IMR-90 (cell line): Measurements from ENCODE around the gene GALNT7. TPM values are rescaled to one million over a fixed set of nuclear protein-coding genes. Genes with fewer than 3 reads are reported as not detected.

ENCODE experiments used
- ATAC-seq: fragments of 200-7000 bp; cut with Tn5 transposase; 2 replicates; pipeline ENCODE4 v1.9.1; 2020; ENCODE audit warnings: low read depth, mild to moderate bottlenecking, moderate library complexity
- BruUV-seq: library from RNA; stranded (reverse); fragments of 400-500 nt; replicated peaks from 2 replicates; lab custom pipeline; 2021; lab: Mats Ljungman, UMichigan
- CTCF ChIA-PET: fragments of 300-600 bp; formaldehyde crosslinking; extraction: SDS; loops from one replicate; lab custom pipeline; 2021; ENCODE audit warnings: antibody characterized with exemption; lab: Yijun Ruan, JAX
- POLR2A ChIA-PET: fragments of 300-600 bp; sonication (Branson Sonifier 250); formaldehyde crosslinking; loops from one replicate; lab custom pipeline; 2022; ENCODE audit warnings: antibody characterized with exemption; ENCODE audit not compliant: unreplicated experiment; lab: Charles Lee
- DNase-seq: peaks from one replicate; pipeline ENCODE4 v3.0.0; 2013
- H2AFZ ChIP-seq: replicated peaks from 2 replicates; pipeline ENCODE3; 2013; ENCODE audit warnings: low read length, mild to moderate bottlenecking; ENCODE audit not compliant: poor library complexity
- H2AK5ac ChIP-seq: 2 replicates; pipeline ENCODE4 v1.6.1; 2013; ENCODE audit warnings: low read depth, low read length, inconsistent platforms
- H2AK9ac ChIP-seq: replicated peaks from 2 replicates; pipeline ENCODE3; 2013; ENCODE audit warnings: mild to moderate bottlenecking, low read depth, low read length, moderate library complexity; ENCODE audit not compliant: poor library complexity
- H2BK120ac ChIP-seq: 2 replicates; pipeline ENCODE4 v1.6.1; 2013; ENCODE audit warnings: low read depth, low read length, inconsistent platforms
- H2BK15ac ChIP-seq: 3 replicates; pipeline ENCODE4 v1.6.1; 2013; ENCODE audit warnings: low read depth, low read length, inconsistent platforms
- H2BK20ac ChIP-seq: 2 replicates; pipeline ENCODE4 v1.6.1; 2013; ENCODE audit warnings: low read depth, mild to moderate bottlenecking, inconsistent platforms, low read length, moderate library complexity
- H2BK5ac ChIP-seq: 2 replicates; pipeline ENCODE4 v1.6.1; 2013; ENCODE audit warnings: mild to moderate bottlenecking, low read depth, low read length, inconsistent platforms; ENCODE audit not compliant: poor library complexity, severe bottlenecking
- H3K14ac ChIP-seq: replicated peaks from 2 replicates; pipeline ENCODE4 v1.6.1; 2013; ENCODE audit warnings: low read depth, low read length, inconsistent platforms
- H3K18ac ChIP-seq: 2 replicates; pipeline ENCODE4 v1.6.1; 2013; ENCODE audit warnings: low read depth, low read length, control low read depth
- H3K23ac ChIP-seq: 2 replicates; pipeline ENCODE4 v1.6.1; 2013; ENCODE audit warnings: low read depth, low read length, inconsistent platforms
- H3K27ac ChIP-seq: 2 replicates; pipeline ENCODE4 v1.5.1; 2013; ENCODE audit warnings: mild to moderate bottlenecking, control low read depth, low read length; ENCODE audit not compliant: insufficient read depth
- H3K27me3 ChIP-seq: 2 replicates; pipeline ENCODE4 v1.6.1; 2013; ENCODE audit warnings: low read length; ENCODE audit not compliant: control insufficient read depth, insufficient read depth
- H3K36me3 ChIP-seq: 2 replicates; pipeline ENCODE4 v1.6.1; 2013; ENCODE audit warnings: low read length, mixed read lengths; ENCODE audit not compliant: control insufficient read depth, insufficient read depth
- H3K4ac ChIP-seq: 2 replicates; pipeline ENCODE4 v1.6.1; 2013; ENCODE audit warnings: low read depth, low read length, inconsistent platforms
- H3K4me1 ChIP-seq: 2 replicates; pipeline ENCODE4 v1.6.1; 2013; ENCODE audit warnings: low read length, mixed read lengths; ENCODE audit not compliant: control insufficient read depth, insufficient read depth
- H3K4me2 ChIP-seq: 2 replicates; pipeline ENCODE4 v1.6.1; 2013; ENCODE audit warnings: low read depth, mild to moderate bottlenecking, control low read depth, low read length, moderate library complexity
- H3K4me3 ChIP-seq: 2 replicates; pipeline ENCODE4 v1.5.1; 2013; ENCODE audit warnings: low read depth, mild to moderate bottlenecking, control low read depth, low read length, moderate library complexity; ENCODE audit not compliant: insufficient read depth
- H3K56ac ChIP-seq: 2 replicates; pipeline ENCODE4 v1.6.1; 2013; ENCODE audit warnings: low read length, inconsistent platforms; ENCODE audit not compliant: insufficient read depth; ENCODE audit errors: extremely low read depth
- H3K79me1 ChIP-seq, 2 experiments: 2 replicates each; pipeline ENCODE4 v1.6.1; 2013; ENCODE audit warnings: low read length in 2 of 2, inconsistent platforms in 1 of 2, low read depth in 1 of 2
- H3K9ac ChIP-seq: 2 replicates; pipeline ENCODE4 v1.6.1; 2013; ENCODE audit warnings: low read depth, low read length, control low read depth
- H3K9me1 ChIP-seq: 2 replicates; pipeline ENCODE4 v1.6.1; 2013; ENCODE audit warnings: low read length, inconsistent platforms; ENCODE audit not compliant: insufficient read depth
- H3K9me3 ChIP-seq: 2 replicates; pipeline ENCODE4 v1.6.1; 2013; ENCODE audit warnings: low read length; ENCODE audit not compliant: control insufficient read depth, insufficient read depth
- H4K20me1 ChIP-seq: 2 replicates; pipeline ENCODE4 v1.6.1; 2013; ENCODE audit warnings: low read length, inconsistent platforms; ENCODE audit not compliant: insufficient read depth
- H4K5ac ChIP-seq: 2 replicates; pipeline ENCODE4 v1.6.1; 2013; ENCODE audit warnings: mild to moderate bottlenecking, low read depth, low read length, control low read depth
- H4K8ac ChIP-seq, 2 experiments: 2 replicates each; pipeline ENCODE4 v1.6.1; 2013; ENCODE audit warnings: low read depth in 2 of 2, low read length in 2 of 2, control low read depth in 1 of 2, inconsistent platforms in 1 of 2
- H4K91ac ChIP-seq: 2 replicates; pipeline ENCODE4 v1.6.1; 2013; ENCODE audit warnings: low read depth, low read length, inconsistent platforms; ENCODE audit not compliant: insufficient read depth
- BHLHE40 ChIP-seq: fragments of 150-350 bp; IDR thresholded peaks from 2 replicates; pipeline ENCODE4 v1.6.1; 2016; ENCODE audit warnings: mild to moderate bottlenecking, low read depth, low read length
- CEBPB ChIP-seq: IDR thresholded peaks from 2 replicates; pipeline ENCODE4 v1.6.1; 2012; ENCODE audit warnings: low read depth, low read length, improper control_type of control experiment
- CHD1 ChIP-seq: IDR thresholded peaks from 2 replicates; pipeline ENCODE4 v1.6.1; 2012; ENCODE audit warnings: low read depth, low read length, improper control_type of control experiment
- CTCF ChIP-seq: conservative IDR thresholded peaks from 2 replicates; pipeline ENCODE4 v1.5.1; 2012; ENCODE audit warnings: mild to moderate bottlenecking, low read depth, low read length, improper control_type of control experiment
- ELK1 ChIP-seq: fragments of 150-350 bp; IDR thresholded peaks from 2 replicates; pipeline ENCODE4 v1.6.1; 2016; ENCODE audit warnings: low read depth, mild to moderate bottlenecking, low read length, moderate library complexity, borderline replicate concordance
- FOS ChIP-seq: fragments of 150-350 bp; IDR thresholded peaks from 2 replicates; pipeline ENCODE4 v1.6.1; 2016; ENCODE audit warnings: low read depth, low read length
- MAFK ChIP-seq: IDR thresholded peaks from 2 replicates; pipeline ENCODE4 v1.6.1; 2012; ENCODE audit warnings: low read depth, low read length, improper control_type of control experiment
- MAZ ChIP-seq: IDR thresholded peaks from 2 replicates; pipeline ENCODE4 v1.6.1; 2012; ENCODE audit warnings: low read depth, mild to moderate bottlenecking, low read length, improper control_type of control experiment, moderate library complexity, borderline replicate concordance
- MXI1 ChIP-seq: IDR thresholded peaks from 2 replicates; pipeline ENCODE4 v1.6.1; 2012; ENCODE audit warnings: low read depth, mild to moderate bottlenecking, low read length, moderate library complexity, borderline replicate concordance
- NFE2L2 ChIP-seq: fragments of 150-350 bp; IDR thresholded peaks from 2 replicates; pipeline ENCODE4 v1.6.1; 2016; ENCODE audit warnings: low read depth, mild to moderate bottlenecking, low read length
- POLR2A ChIP-seq: IDR thresholded peaks from 2 replicates; pipeline ENCODE4 v1.6.1; 2012; ENCODE audit warnings: mild to moderate bottlenecking, low read depth, low read length
- RAD21 ChIP-seq: IDR thresholded peaks from 2 replicates; pipeline ENCODE4 v1.6.1; 2012; ENCODE audit warnings: low read length, improper control_type of control experiment
- RCOR1 ChIP-seq: IDR thresholded peaks from 2 replicates; pipeline ENCODE4 v1.6.1; 2012; ENCODE audit warnings: mild to moderate bottlenecking, low read length, improper control_type of control experiment; ENCODE audit not compliant: insufficient replicate concordance
- RFX5 ChIP-seq: IDR thresholded peaks from 2 replicates; pipeline ENCODE4 v1.8.0; 2012; ENCODE audit warnings: low read depth, mild to moderate bottlenecking, low read length, moderate library complexity
- SMC3 ChIP-seq: fragments of 150-350 bp; IDR thresholded peaks from 2 replicates; pipeline ENCODE4 v1.6.1; 2016; ENCODE audit warnings: low read depth, mild to moderate bottlenecking, antibody characterized with exemption, low read length, moderate library complexity
- USF2 ChIP-seq: fragments of 150-350 bp; IDR thresholded peaks from 2 replicates; pipeline ENCODE4 v1.6.1; 2017; ENCODE audit warnings: mild to moderate bottlenecking, antibody characterized with exemption, low read length, low read depth
- WGBS, 2 experiments: methylation state at CpG; one replicate each; pipeline versions ENCODE4 v1.1.5 to v1.1.7; 2013; ENCODE audit warnings: missing lambda C conversion rate in 2 of 2; ENCODE audit not compliant: insufficient read length in 1 of 2; ENCODE audit errors: extremely low coverage in 2 of 2; 5-methylcytosine and 5-hydroxymethylcytosine counted together
- dilution Hi-C: fragments of 300-500 bp; cut with HindIII; formaldehyde crosslinking; loops from one replicate; pipeline ENCODE4 v1.14.3; 2018; ENCODE audit warnings: low sequenced_read_pairs; ENCODE audit not compliant: unreplicated experiment
- in situ Hi-C: fragments of 300-500 bp; cut with MboI; formaldehyde crosslinking; loops from 3 replicates; pipeline ENCODE4 v1.14.3; 2019; ENCODE audit warnings: low sequenced_read_pairs, inconsistent platforms, mixed read lengths
- intact Hi-C: fragments of 100-400 bp; cut with micrococcal nuclease; formaldehyde crosslinking; loops from 2 replicates; pipeline ENCODE4 v1.10.0; 2022
- polyA plus RNA-seq, 3 experiments: library from polyadenylated mRNA; depleted of rRNA; stranded (reverse); fragments of >200 nt; gene quantifications; 2 replicates each; pipeline ENCODE4 v1.2.3, GENCODE V29; 2012; ENCODE audit warnings: low replicate concordance in 1 of 3
- total RNA-seq: library from RNA; depleted of rRNA; stranded (reverse); fragments of >200 nt; gene quantifications from 2 replicates; pipeline ENCODE4 v1.2.3, GENCODE V29; 2012

GALNT7 gene
- total and polyA plus RNA-seq, 2 of the 4 experiments (the other 2 are of a cell fraction): 19.1 to 31.2 TPM

GRCh38 chr4:173185847-173186510 lies 17.4 kb downstream of the GALNT7 start:
- no CpG with 5 or more reads among the region's 5 CpGs for WGBS, 2 experiments
- BruUV-seq: no TSS peak
- DNase-seq: no peak
- no peak overlapping the region for H3K18ac ChIP-seq
- H2BK5ac ChIP-seq: no peak overlapping the region
- ChIA-PET POLR2A (interaction anchor here (0.6 kb wide), 1 partner anchor 142 kb away, joined by 3 read pairs; no protein-coding TSS in a partner anchor), CTCF (interaction anchor here (1.7 kb wide), 1 partner anchor 61 kb away, joined by 7 read pairs; no protein-coding TSS in a partner anchor)
- H3K23ac ChIP-seq: no peak overlapping the region
- in situ Hi-C loops: no loop called here
- no peak overlapping the region for H2BK20ac ChIP-seq
- H4K8ac ChIP-seq: no peak overlapping the region
- peaks cover 9 to 16% of the 10 kb centered on the region in 2 experiments; a peak in 3 of 4 replicates for H3K79me1 ChIP-seq
- ATAC-seq: no peak
- H3K14ac ChIP-seq: no peak overlapping the region
- H3K4me2 ChIP-seq: no peak overlapping the region
- H3K56ac ChIP-seq: no peak overlapping the region
- H3K4ac ChIP-seq: no peak overlapping the region
- H3K27ac ChIP-seq: no peak overlapping the region
- H4K20me1 ChIP-seq: no peaks in the 10 kb centered on the region
- H3K9me1 ChIP-seq: no peaks in the 10 kb centered on the region
- no peak overlapping the region for H2BK120ac ChIP-seq
- no peak overlapping the region for H2AK5ac ChIP-seq
- H3K9ac ChIP-seq: no peak overlapping the region
- intact Hi-C loops: no loop called here
- H2AK9ac ChIP-seq: no peak overlapping the region
- dilution Hi-C loops: no loop called here
- no peak overlapping the region for H3K4me3 ChIP-seq
- H2BK15ac ChIP-seq: no peak overlapping the region
- TF ChIP-seq RFX5 (no peak), CTCF (no peak), ELK1 (no peak), USF2 (no peak), SMC3 (no peak), BHLHE40 (no peak), MAZ (no peak), RCOR1 (no peak), FOS (no peak), MXI1 (no peak), CHD1 (no peak), MAFK (no peak), RAD21 (no peak), CEBPB (no peak), NFE2L2 (no peak), POLR2A (no peak)
- H3K9me3 ChIP-seq: no peaks in the 10 kb centered on the region
- H4K91ac ChIP-seq: no peak overlapping the region
- H3K36me3 ChIP-seq: no peaks in the 10 kb centered on the region
- no peaks in the 10 kb centered on the region for H3K27me3 ChIP-seq
- H2AFZ ChIP-seq: no peak overlapping the region
- no peak overlapping the region for H4K5ac ChIP-seq
- H3K4me1 ChIP-seq: peaks cover 9% of the 10 kb centered on the region; the same call in 1 of the 2 replicates
